ENCODE measurements around the gene CLCN3. TPM values are rescaled to one million over a fixed set of nuclear protein-coding genes. Genes with fewer than 3 reads are reported as not detected.

The CLCN3 gene
- total RNA-seq, 4 donors from 2014 or later = 46.8 to 91.1 (median 69.3) TPM

GRCh38 chr4:169757575-169758184, 137.3 kb downstream of the CLCN3 start, which contains the start of gene HPF1:
Gene HPF1 (minus strand): TSS chr4:169757944. CDS start chr4:169757877, 67 bp downstream.
- intact Hi-C loops (cut with DNase I; ENCODE audit: low total_unique reads) (loop anchor here (10.0 kb wide), 1 partner anchor 143 kb away; the partner anchor contains the start of gene NEK1), in situ Hi-C loops (cut with MboI; ENCODE audit: low pct_ligation_motif_present in 1 of 4, low pct_unique_long_range_greater_than_20kb in 1 of 4, low sequenced_read_pairs in 3 of 4) (loop anchor here (10.0 to 25.0 kb wide), 3 partner anchors 133 to 145 kb away; partner anchors contain the start of genes CLCN3 (in 3 of the 4) and NEK1 (in 3 of the 4))
- WGBS, 2 donors (ENCODE audit: low coverage in 1 of 2) = 1% methylated on average over 41 of the region's 46 CpGs; no CpG with 5 or more reads in 1 of the 2 donors
- peaks cover 0 to 6% (median 2%) of the 10 kb centered on the region in 4 donors for H3K36me3 ChIP-seq
- peaks cover 9 to 17% (median 14%) of the 10 kb centered on the region in 4 donors for H3K4me1 ChIP-seq
- H3K4me3 ChIP-seq = peak within 1 kb of the TSS; percentile 56 to 96 (median 70)
- peaks cover 3% of the 10 kb centered on the region for H3K27me3 ChIP-seq
- H3K27ac ChIP-seq = peak within 1 kb of the TSS; percentile 78 to 83 (median 80)
- H3K9me3 ChIP-seq = no peaks in the 10 kb centered on the region
- DNase-seq = peak; percentile 97
- TF ChIP-seq EP300 (IDR thresholded peaks at IDR 0.05; ENCODE audit: low read depth) (no peak), POLR2A (IDR thresholded peaks at IDR 0.05) (peak; percentile 43), CTCF (IDR thresholded peaks at IDR 0.05) (no peak), POLR2AphosphoS5 (IDR thresholded peaks at IDR 0.05) (peak; percentile 52 to 70 (median 66))

- intact Hi-C loops (cut with DNase I; ENCODE audit: low total_unique reads) = loop anchor here (10.0 kb wide), 1 partner anchor 144 kb away; the partner anchor contains the start of gene NEK1
- WGBS, 2 donors (ENCODE audit: low coverage in 1 of 2) = 55 to 64% methylated on average over 7 to 11 of the region's 11 CpGs
- no peak for DNase-seq
Observed at GRCh38 chr4:169758401-169758962, 138.1 kb downstream of the CLCN3 start.

GRCh38 chr4:169761846-169762245, 141.5 kb downstream of the CLCN3 start:
- no peak for DNase-seq
- no peak for TF ChIP-seq POLR2AphosphoS5 (IDR thresholded peaks at IDR 0.05)
- TF ChIP-seq EP300 (IDR thresholded peaks at IDR 0.05; ENCODE audit: low read depth) = no peak
- TF ChIP-seq POLR2A (IDR thresholded peaks at IDR 0.05) = no peak
- TF ChIP-seq CTCF (IDR thresholded peaks at IDR 0.05) = no peak
- H3K9me3 ChIP-seq = no peaks in the 10 kb centered on the region
- peaks cover 2 to 7% (median 4%) of the 10 kb centered on the region in 4 donors for H3K4me1 ChIP-seq
- whole genome bisulfite sequencing, 2 donors (ENCODE audit: low coverage in 1 of 2) = 59% methylated on average over 4 of the region's 4 CpGs; no CpG with 5 or more reads in 1 of the 2 donors
- intact Hi-C loops (cut with DNase I; ENCODE audit: low total_unique reads) = no loop called here
- H3K27ac ChIP-seq = no peak overlapping the region
- no peaks in the 10 kb centered on the region for H3K36me3 ChIP-seq
- H3K27me3 ChIP-seq = peaks cover 3% of the 10 kb centered on the region
- in situ Hi-C loops (cut with MboI; ENCODE audit: low pct_ligation_motif_present in 1 of 4, low pct_unique_long_range_greater_than_20kb in 1 of 4, low sequenced_read_pairs in 3 of 4) = loop anchor here in 2 of 4 donors (25.0 kb wide), 1 partner anchor 150 kb away; the partner anchor contains the start of genes CLCN3 (in 2 of the 2) and NEK1 (in 2 of the 2)
- no peak overlapping the region for H3K4me3 ChIP-seq

More at GRCh38 chr4:169758401-169758962, 138.1 kb downstream of the CLCN3 start:
- TF ChIP-seq POLR2AphosphoS5 (IDR thresholded peaks at IDR 0.05) (no peak), CTCF (IDR thresholded peaks at IDR 0.05) (no peak), EP300 (IDR thresholded peaks at IDR 0.05; ENCODE audit: low read depth) (no peak), POLR2A (IDR thresholded peaks at IDR 0.05) (no peak)
- in situ Hi-C loops (cut with MboI; ENCODE audit: low pct_ligation_motif_present in 1 of 4, low pct_unique_long_range_greater_than_20kb in 1 of 4, low sequenced_read_pairs in 3 of 4) = loop anchor here (10.0 to 25.0 kb wide), 3 partner anchors 134 to 146 kb away; partner anchors contain the start of genes CLCN3 (in 3 of the 4) and NEK1 (in 3 of the 4)
- Histone ChIP-seq H3K27ac (peak overlapping the region; percentile 78 to 83 (median 80)), H3K27me3 (peaks cover 3% of the 10 kb centered on the region), H3K4me3 (peak overlapping the region in 1 of 4 donors; percentile 96), H3K36me3 (peaks cover 0 to 3% (median 0%) of the 10 kb centered on the region in 4 donors), H3K9me3 (no peaks in the 10 kb centered on the region), H3K4me1 (peaks cover 9 to 17% (median 14%) of the 10 kb centered on the region in 4 donors)

GRCh38 chr4:169765835-169766234, 145.5 kb downstream of the CLCN3 start:
- H3K27me3 ChIP-seq = no peaks in the 10 kb centered on the region
- in situ Hi-C loops (cut with MboI; ENCODE audit: low pct_ligation_motif_present in 1 of 4, low pct_unique_long_range_greater_than_20kb in 1 of 4, low sequenced_read_pairs in 3 of 4) = loop anchor here in 2 of 4 donors (25.0 kb wide), 1 partner anchor 154 kb away; the partner anchor contains the start of genes CLCN3 (in 2 of the 2) and NEK1 (in 2 of the 2)
- no peaks in the 10 kb centered on the region for H3K9me3 ChIP-seq
- no peak overlapping the region for H3K27ac ChIP-seq
- no peak for DNase-seq
- no peak for TF ChIP-seq POLR2A (IDR thresholded peaks at IDR 0.05)
- TF ChIP-seq EP300 (IDR thresholded peaks at IDR 0.05; ENCODE audit: low read depth) = no peak
- no peak for TF ChIP-seq POLR2AphosphoS5 (IDR thresholded peaks at IDR 0.05)
- no peak for TF ChIP-seq CTCF (IDR thresholded peaks at IDR 0.05)
- WGBS, 2 donors (ENCODE audit: low coverage in 1 of 2) = 71 to 87% methylated on average over 1 to 2 of the region's 2 CpGs
- no peaks in the 10 kb centered on the region for H3K36me3 ChIP-seq
- H3K4me1 ChIP-seq = no peaks in the 10 kb centered on the region
- intact Hi-C loops (cut with DNase I; ENCODE audit: low total_unique reads) = no loop called here
- H3K4me3 ChIP-seq = no peak overlapping the region

Data from transverse colon (tissue), 4 donors.